Gastrocnemius medialis (tissue), 4 donors: ENCODE measurements around the gene RAPGEF1. TPM values are rescaled to one million over a fixed set of nuclear protein-coding genes. Genes with fewer than 3 reads are reported as not detected.
A peak's percentile ranks its signal among the peaks of the same experiment; 100 is the strongest.

Experiments
- ATAC-seq, 2 donors: fragments of 150-250 bp; one replicate each; pipeline ENCODE4 v1.9.1; 2016
- DNase-seq, 2 donors: peaks; one replicate each; pipeline ENCODE4 v3.0.0-alpha.2; 2019
- H3K27ac ChIP-seq, 4 donors: fragments of 200-600 bp; sonication (generic); 1 replicate in 1 of 4; 2 replicates in 3 of 4; pipeline ENCODE4 v1.5.1; 2016 to 2018; ENCODE audit warnings: mild to moderate bottlenecking in 2 of 4, moderate library complexity in 1 of 4
- H3K27me3 ChIP-seq, 3 donors: fragments of 200-600 bp; sonication (generic) in 2 of 3; 1 replicate in 1 of 3; 2 replicates in 2 of 3; pipeline versions ENCODE4 v1.5.1 to v1.6.0; 2016 to 2019; ENCODE audit warnings: mild to moderate bottlenecking in 1 of 3, moderate library complexity in 1 of 3
- H3K36me3 ChIP-seq, 2 donors: fragments of 200-600 bp; sonication (generic) in 1 of 2; one replicate each; pipeline ENCODE4 v1.5.1; 2017 to 2018
- H3K4me1 ChIP-seq, 2 donors: fragments of 200-600 bp; sonication (generic) in 1 of 2; one replicate each; pipeline ENCODE4 v1.5.1; 2016 to 2017; ENCODE audit warnings: mild to moderate bottlenecking in 2 of 2
- H3K4me3 ChIP-seq, 4 donors: fragments of 200-600 bp; sonication (generic) in 3 of 4; 1 replicate in 1 of 4; 2 replicates in 3 of 4; pipeline ENCODE4 v1.5.1; 2016 to 2019; ENCODE audit warnings: mild to moderate bottlenecking in 2 of 4
- H3K9me3 ChIP-seq, 3 donors: fragments of 200-600 bp; sonication (generic) in 2 of 3; 1 replicate in 1 of 3; 2 replicates in 2 of 3; pipeline ENCODE4 v1.5.1; 2016 to 2019
- CTCF ChIP-seq, 5 experiments: fragments of 450-650 bp in 3 of 5; fragments of 200-600 bp in 2 of 5; sonication (generic) in 2 of 5; IDR thresholded peaks in 4 of 5; conservative IDR thresholded peaks in 1 of 5; 1 replicate in 4 of 5; 2 replicates in 1 of 5; pipeline ENCODE4 v1.5.1; 2016 to 2019; ENCODE audit warnings: antibody characterized with exemption in 5 of 5, mild to moderate bottlenecking in 3 of 5, moderate library complexity in 3 of 5
- POLR2A ChIP-seq, 2 donors: fragments of 450-650 bp; IDR thresholded peaks; one replicate each; pipeline ENCODE4 v1.6.1; 2017; ENCODE audit warnings: antibody characterized with exemption in 2 of 2, mild to moderate bottlenecking in 2 of 2, moderate library complexity in 2 of 2
- in situ Hi-C, 4 donors: fragments of 200-750 bp; cut with MboI; loops; one replicate each; pipeline versions ENCODE4 v1.15.0 to v1.8.0; 2017; ENCODE audit warnings: low sequenced_read_pairs in 4 of 4
- intact Hi-C: fragments of 100-400 bp; cut with DNase I; formaldehyde crosslinking; loops from one replicate; pipeline ENCODE4 v1.15.1; 2023; ENCODE audit warnings: low total_unique reads
- total RNA-seq, 4 donors: library from RNA; depleted of rRNA; stranded (reverse); fragments of >200 nt; gene quantifications; one replicate each; pipeline versions ENCODE4 v1.1.0 to v1.2.3, GENCODE V29; 2016

RAPGEF1 gene
- total RNA-seq, 4 donors from 2014 or later: 123 to 296 (median 217) TPM

- Histone ChIP-seq H3K4me1 (peaks cover 66 to 76% of the 10 kb centered on the region in 2 donors), H3K9me3 (no peaks in the 10 kb centered on the region), H3K36me3 (no peaks in the 10 kb centered on the region), H3K27me3 (no peaks in the 10 kb centered on the region), H3K4me3 (no peak overlapping the region), H3K27ac (peak overlapping the region; percentile 67 to 85 (median 76))
- intact Hi-C loops (no loop called here), in situ Hi-C loops (no loop called here)
- ATAC-seq (no peak), DNase-seq (no peak)
- TF ChIP-seq POLR2A (IDR thresholded peaks at IDR 0.05) (no peak), CTCF (IDR thresholded peaks at IDR 0.05 in 4 of 5, conservative IDR thresholded peaks at IDR 0.05 in 1 of 5) (no peak)
Measured at GRCh38 chr9:131719262-131719908, 20.5 kb downstream of the RAPGEF1 start.

GRCh38 chr9:131717719-131718460 is 22.0 kb downstream of the RAPGEF1 start:
- no peak for DNase-seq
- intact Hi-C loops (no loop called here), in situ Hi-C loops (no loop called here)
- Histone ChIP-seq H3K4me3 (no peak overlapping the region), H3K4me1 (peaks cover 67 to 70% of the 10 kb centered on the region in 2 donors), H3K27me3 (no peaks in the 10 kb centered on the region), H3K27ac (peak overlapping the region; percentile 67 to 85 (median 76)), H3K36me3 (no peaks in the 10 kb centered on the region), H3K9me3 (no peaks in the 10 kb centered on the region)
- TF ChIP-seq POLR2A (IDR thresholded peaks at IDR 0.05): no peak
- no peak for TF ChIP-seq CTCF (IDR thresholded peaks at IDR 0.05 in 4 of 5, conservative IDR thresholded peaks at IDR 0.05 in 1 of 5)
- ATAC-seq: peak in 1 of 2 donors; percentile 28

GRCh38 chr9:131715906-131716305 is 24.0 kb downstream of the RAPGEF1 start:
- no peaks in the 10 kb centered on the region for H3K9me3 ChIP-seq
- no peak overlapping the region for H3K4me3 ChIP-seq
- DNase-seq: no peak
- H3K36me3 ChIP-seq: no peaks in the 10 kb centered on the region
- no peak for ATAC-seq
- no peaks in the 10 kb centered on the region for H3K27me3 ChIP-seq
- in situ Hi-C loops (no loop called here), intact Hi-C loops (no loop called here)
- H3K27ac ChIP-seq: peak overlapping the region; percentile 67 to 85 (median 76)
- TF ChIP-seq CTCF (IDR thresholded peaks at IDR 0.05 in 4 of 5, conservative IDR thresholded peaks at IDR 0.05 in 1 of 5) (no peak), POLR2A (IDR thresholded peaks at IDR 0.05) (no peak)
- peaks cover 54 to 80% of the 10 kb centered on the region in 2 donors for H3K4me1 ChIP-seq

- H3K36me3 ChIP-seq: no peaks in the 10 kb centered on the region
- peaks cover 56 to 85% of the 10 kb centered on the region in 2 donors for H3K4me1 ChIP-seq
- H3K27ac ChIP-seq: peak overlapping the region; percentile 67 to 85 (median 76)
- H3K4me3 ChIP-seq: no peak overlapping the region
- H3K9me3 ChIP-seq: no peaks in the 10 kb centered on the region
- in situ Hi-C loops (no loop called here), intact Hi-C loops (no loop called here)
- TF ChIP-seq CTCF (IDR thresholded peaks at IDR 0.05 in 4 of 5, conservative IDR thresholded peaks at IDR 0.05 in 1 of 5) (no peak), POLR2A (IDR thresholded peaks at IDR 0.05) (no peak)
- DNase-seq: no peak
- no peaks in the 10 kb centered on the region for H3K27me3 ChIP-seq
- ATAC-seq: no peak
Measured at GRCh38 chr9:131714821-131715220, 25.1 kb downstream of the RAPGEF1 start.
